Testis (tissue), 3 donors: ENCODE measurements around the gene KRT6A. TPM values are rescaled to one million over a fixed set of nuclear protein-coding genes. Genes with fewer than 3 reads are reported as not detected.

ENCODE experiments used
- DNase-seq: peaks from one replicate; pipeline ENCODE4 v3.0.0-alpha.2; 2019
- H3K27ac ChIP-seq, 2 donors: fragments of 200-600 bp; sonication (generic); one replicate each; pipeline ENCODE4 v1.5.1; 2019
- H3K27me3 ChIP-seq: fragments of 200-600 bp; sonication (generic); one replicate; pipeline ENCODE4 v1.5.1; 2019
- H3K36me3 ChIP-seq: fragments of 200-600 bp; sonication (generic); one replicate; pipeline ENCODE4 v1.5.1; 2017; ENCODE audit warnings: low read depth; ENCODE audit errors: missing control alignments
- H3K4me1 ChIP-seq: fragments of 200-600 bp; sonication (generic); one replicate; pipeline ENCODE4 v1.5.1; 2019
- H3K4me3 ChIP-seq, 2 donors: fragments of 200-600 bp; sonication (generic); one replicate each; pipeline ENCODE4 v1.5.1; 2017 to 2019
- H3K9me3 ChIP-seq: fragments of 200-600 bp; sonication (generic); one replicate; pipeline ENCODE4 v1.5.1; 2017
- POLR2A ChIP-seq: fragments of 450-650 bp; IDR thresholded peaks from one replicate; pipeline ENCODE4 v1.6.1; 2017; ENCODE audit warnings: antibody characterized with exemption, mild to moderate bottlenecking, moderate library complexity
- WGBS, 2 donors: methylation state at CpG; one replicate each; pipeline ENCODE4 v1.1.5; 2018; 5-methylcytosine and 5-hydroxymethylcytosine counted together
- intact Hi-C: fragments of 100-400 bp; cut with DNase I; formaldehyde crosslinking; loops from one replicate; pipeline ENCODE4 v1.15.1; 2023; ENCODE audit warnings: low total_unique reads
- polyA plus RNA-seq: library from polyadenylated mRNA; stranded (reverse); fragments of 350-450 nt; fragmentation: Illumina TruSeq; extraction: RNeasy Lipid Tissue Mini Kit (QIAGEN cat#74804); gene quantifications from one replicate; pipeline ENCODE4 v1.2.3, GENCODE V29; 2014; ENCODE audit warnings: low read depth, low replicate concordance; ENCODE audit not compliant: insufficient read depth
- total RNA-seq, 2 donors: library from RNA; depleted of rRNA; stranded (reverse); fragments of >200 nt; gene quantifications; one replicate each; pipeline ENCODE4 v1.2.3, GENCODE V29; 2016
- TF ChIP-seq, protein P1 (sequence below), 3 experiments: fragments of 450-650 bp in 2 of 3; fragments of 200-600 bp in 1 of 3; sonication (generic) in 1 of 3; IDR thresholded peaks; one replicate each; pipeline ENCODE4 v1.5.1; 2016 to 2019; ENCODE audit warnings: antibody characterized with exemption in 3 of 3, mild to moderate bottlenecking in 2 of 3, moderate library complexity in 1 of 3

The KRT6A gene
- total and polyA plus RNA-seq, 3 donors from 2014 or later: 0.19 to 1.5 (median 0.63) TPM

- DNase-seq: no peak
These were observed 46.2 kb upstream of the KRT6A start for GRCh38 chr12:52539083-52539820.

GRCh38 chr12:52537101-52537500 lies 44.0 kb upstream of the KRT6A start:
- 91 to 98% methylated on average over 3 of the region's 3 CpGs for WGBS, 2 donors
- Histone ChIP-seq H3K9me3 (no peaks in the 10 kb centered on the region), H3K4me3 (no peak overlapping the region), H3K4me1 (peaks cover 7% of the 10 kb centered on the region), H3K36me3 (no peaks in the 10 kb centered on the region), H3K27me3 (no peaks in the 10 kb centered on the region), H3K27ac (no peak overlapping the region)
- DNase-seq: no peak
- intact Hi-C loops: no loop called here
- no peak for TF ChIP-seq POLR2A
- TF ChIP-seq, protein P1, sequence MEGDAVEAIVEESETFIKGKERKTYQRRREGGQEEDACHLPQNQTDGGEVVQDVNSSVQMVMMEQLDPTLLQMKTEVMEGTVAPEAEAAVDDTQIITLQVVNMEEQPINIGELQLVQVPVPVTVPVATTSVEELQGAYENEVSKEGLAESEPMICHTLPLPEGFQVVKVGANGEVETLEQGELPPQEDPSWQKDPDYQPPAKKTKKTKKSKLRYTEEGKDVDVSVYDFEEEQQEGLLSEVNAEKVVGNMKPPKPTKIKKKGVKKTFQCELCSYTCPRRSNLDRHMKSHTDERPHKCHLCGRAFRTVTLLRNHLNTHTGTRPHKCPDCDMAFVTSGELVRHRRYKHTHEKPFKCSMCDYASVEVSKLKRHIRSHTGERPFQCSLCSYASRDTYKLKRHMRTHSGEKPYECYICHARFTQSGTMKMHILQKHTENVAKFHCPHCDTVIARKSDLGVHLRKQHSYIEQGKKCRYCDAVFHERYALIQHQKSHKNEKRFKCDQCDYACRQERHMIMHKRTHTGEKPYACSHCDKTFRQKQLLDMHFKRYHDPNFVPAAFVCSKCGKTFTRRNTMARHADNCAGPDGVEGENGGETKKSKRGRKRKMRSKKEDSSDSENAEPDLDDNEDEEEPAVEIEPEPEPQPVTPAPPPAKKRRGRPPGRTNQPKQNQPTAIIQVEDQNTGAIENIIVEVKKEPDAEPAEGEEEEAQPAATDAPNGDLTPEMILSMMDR (IDR thresholded peaks at IDR 0.05): no peak

More at GRCh38 chr12:52539083-52539820, 46.2 kb upstream of the KRT6A start:
- intact Hi-C loops: no loop called here
- WGBS, 2 donors: 57 to 62% methylated on average over 5 of the region's 5 CpGs
- Histone ChIP-seq H3K27ac (no peak overlapping the region), H3K4me3 (no peak overlapping the region), H3K4me1 (peaks cover 7% of the 10 kb centered on the region), H3K36me3 (no peaks in the 10 kb centered on the region), H3K9me3 (no peaks in the 10 kb centered on the region), H3K27me3 (no peaks in the 10 kb centered on the region)
- TF ChIP-seq, protein P1 (IDR thresholded peaks at IDR 0.05): no peak
- no peak for TF ChIP-seq POLR2A

- no peaks in the 10 kb centered on the region for H3K9me3 ChIP-seq
- TF ChIP-seq, protein P1 (IDR thresholded peaks at IDR 0.05): no peak
- no peak for TF ChIP-seq POLR2A
- H3K4me3 ChIP-seq: no peak overlapping the region
- H3K27me3 ChIP-seq: no peaks in the 10 kb centered on the region
- intact Hi-C loops: no loop called here
- 31 to 80% methylated on average over 1 of the region's 1 CpG for WGBS, 2 donors
- no peak overlapping the region for H3K27ac ChIP-seq
- DNase-seq: no peak
- H3K36me3 ChIP-seq: no peaks in the 10 kb centered on the region
- H3K4me1 ChIP-seq: peaks cover 7% of the 10 kb centered on the region
These were observed 42.5 kb upstream of the KRT6A start for GRCh38 chr12:52535574-52535973.

DNA sequence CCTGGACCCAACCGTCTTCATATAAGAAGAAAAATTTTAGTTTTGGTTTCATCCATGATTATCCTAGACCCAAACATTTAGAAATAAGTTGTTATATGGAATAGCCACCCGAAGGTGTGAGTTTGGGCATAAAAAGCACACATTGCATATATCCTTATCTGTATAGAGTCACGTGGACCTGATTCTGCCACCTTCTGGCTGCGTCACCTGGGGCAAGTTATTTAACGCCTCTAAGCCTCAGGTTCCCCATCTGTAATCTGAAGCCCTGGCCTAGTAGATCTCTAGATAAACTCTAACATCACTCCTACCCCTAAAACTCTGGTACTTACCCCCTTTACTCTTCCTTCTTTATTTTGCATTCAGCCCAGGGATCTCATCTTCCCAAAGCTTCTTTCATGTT lies 41.4 kb upstream of the KRT6A start:
- H3K27ac ChIP-seq: no peak overlapping the region
- H3K4me1 ChIP-seq: peaks cover 5% of the 10 kb centered on the region
- DNase-seq: no peak
- no peak overlapping the region for H3K4me3 ChIP-seq
- H3K36me3 ChIP-seq: no peaks in the 10 kb centered on the region
- intact Hi-C loops: no loop called here
- H3K9me3 ChIP-seq: no peaks in the 10 kb centered on the region
- 93 to 94% methylated on average over 5 of the region's 5 CpGs for WGBS, 2 donors
- no peaks in the 10 kb centered on the region for H3K27me3 ChIP-seq
- TF ChIP-seq POLR2A: no peak
- TF ChIP-seq, protein P1 (IDR thresholded peaks at IDR 0.05): no peak
